ENCODE results near the gene RERE.

The RERE gene

DNA sequence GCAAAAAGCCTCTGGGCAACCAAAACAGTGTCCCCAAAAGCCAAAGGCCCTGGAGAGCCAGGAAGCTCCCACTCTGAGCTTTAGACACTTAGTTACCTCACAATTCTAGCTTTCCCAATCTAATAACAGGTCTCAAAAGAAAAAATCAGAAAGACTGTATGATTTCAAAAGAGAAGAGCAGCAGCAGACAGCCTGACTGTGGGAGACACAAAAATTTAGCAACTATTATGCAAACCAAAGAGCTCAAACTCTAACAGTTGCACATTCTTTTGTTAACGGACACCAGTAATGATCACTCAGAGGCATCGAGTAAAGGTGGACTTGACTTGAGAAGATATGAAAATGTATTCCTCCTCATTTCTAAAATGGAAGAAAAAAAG, 339.5 kb downstream of the RERE start:
- no peak overlapping the region for H3K4me3 ChIP-seq (ENCODE audit: low read length)
- no peaks in the 10 kb centered on the region for H4K20me1 ChIP-seq (ENCODE audit: control insufficient read depth, insufficient read depth, low read depth, low read length)
- no peaks in the 10 kb centered on the region for H3K9me3 ChIP-seq (ENCODE audit: control insufficient read depth, insufficient read depth, low read length)
- no peak overlapping the region for H3K27ac ChIP-seq (ENCODE audit: low read depth, low read length)
- 0 out of 2 replicates have a peak, but pooled peaks cover 7% of the 10 kb centered on the region for H3F3A ChIP-seq (ENCODE audit: control insufficient read depth, insufficient read depth)
- peaks cover 36% of the 10 kb centered on the region for H3K79me2 ChIP-seq (ENCODE audit: control insufficient read depth, low read length)
- H3K36me3 ChIP-seq (ENCODE audit: control insufficient read depth, low read length): no peaks in the 10 kb centered on the region
- H3K4me1 ChIP-seq (ENCODE audit: control insufficient read depth, low read length): peaks cover 44% of the 10 kb centered on the region
- no peaks in the 10 kb centered on the region for H3K27me3 ChIP-seq (ENCODE audit: control insufficient read depth, low read length)
- H3K9me2 ChIP-seq (replicated peaks; ENCODE audit: control insufficient read depth, low read length): no peaks in the 10 kb centered on the region
- no peak overlapping the region for H3K4me2 ChIP-seq (ENCODE audit: low read length)
- TF ChIP-seq EZH2phosphoT487 (IDR thresholded peaks at IDR 0.05; ENCODE audit: borderline replicate concordance, low read length) (no peak), CTCF (IDR thresholded peaks at IDR 0.05; ENCODE audit: low read depth, low read length, poor library complexity, severe bottlenecking) (no peak)

DNA sequence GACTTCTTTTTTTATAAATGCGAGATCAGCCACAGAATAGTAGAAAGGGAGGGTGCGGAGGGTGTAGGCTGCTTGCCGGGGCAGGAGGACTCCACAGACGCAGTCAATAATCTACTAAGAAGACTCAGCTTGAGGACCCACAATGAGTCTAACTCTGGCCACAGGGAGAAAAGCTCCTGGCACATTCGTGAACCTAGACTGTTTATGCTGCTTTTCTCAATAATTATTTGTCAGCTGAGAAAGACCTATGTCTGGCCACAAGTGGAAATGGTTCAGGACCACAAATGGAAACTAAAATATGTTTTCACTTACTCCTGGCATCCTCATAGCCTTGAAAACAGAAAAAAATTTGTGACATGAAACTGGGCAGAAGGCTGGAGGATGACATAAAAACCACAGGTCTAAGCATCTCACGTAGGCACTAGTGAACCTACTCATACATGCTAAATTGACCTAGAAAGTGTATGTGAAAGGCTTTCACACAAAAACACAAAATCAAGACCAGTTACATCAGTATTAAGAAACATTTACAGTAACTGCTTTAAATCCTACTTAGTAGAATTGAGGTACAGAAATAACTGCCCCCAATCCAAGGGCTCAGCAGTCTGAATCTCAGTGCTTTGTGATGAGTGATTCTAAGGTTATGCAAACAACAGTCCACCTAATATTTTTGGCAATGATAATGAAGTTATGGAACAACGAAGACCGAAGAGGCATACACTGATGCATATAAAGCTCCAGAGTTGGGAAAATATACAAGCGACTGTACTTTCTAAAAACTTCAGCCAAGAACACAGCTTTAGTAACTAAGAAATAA, 340.1 kb downstream of the RERE start:
- Histone ChIP-seq H3K4me3 (ENCODE audit: low read length) (no peak overlapping the region), H3K4me1 (ENCODE audit: control insufficient read depth, low read length) (peaks cover 50% of the 10 kb centered on the region)

GRCh38 chr1:8476006-8476405, 341.4 kb downstream of the RERE start:
- 0 out of 2 replicates have a peak, but pooled peaks cover 7% of the 10 kb centered on the region for H3F3A ChIP-seq (ENCODE audit: control insufficient read depth, insufficient read depth)
- H3K9me3 ChIP-seq (ENCODE audit: control insufficient read depth, insufficient read depth, low read length): no peaks in the 10 kb centered on the region
- H3K27ac ChIP-seq (ENCODE audit: low read depth, low read length): no peak overlapping the region
- H3K4me1 ChIP-seq (ENCODE audit: control insufficient read depth, low read length): peaks cover 54% of the 10 kb centered on the region
- H4K20me1 ChIP-seq (ENCODE audit: control insufficient read depth, insufficient read depth, low read depth, low read length): no peaks in the 10 kb centered on the region
- no peak overlapping the region for H3K4me3 ChIP-seq (ENCODE audit: low read length)
- TF ChIP-seq CTCF (IDR thresholded peaks at IDR 0.05; ENCODE audit: low read depth, low read length, poor library complexity, severe bottlenecking): no peak
- TF ChIP-seq EZH2phosphoT487 (IDR thresholded peaks at IDR 0.05; ENCODE audit: borderline replicate concordance, low read length): no peak
- H3K36me3 ChIP-seq (ENCODE audit: control insufficient read depth, low read length): no peaks in the 10 kb centered on the region
- H3K27me3 ChIP-seq (ENCODE audit: control insufficient read depth, low read length): no peaks in the 10 kb centered on the region
- peak overlapping the region; percentile 16 for H3K4me2 ChIP-seq (ENCODE audit: low read length)
- peaks cover 40% of the 10 kb centered on the region for H3K79me2 ChIP-seq (ENCODE audit: control insufficient read depth, low read length)
- H3K9me2 ChIP-seq (replicated peaks; ENCODE audit: control insufficient read depth, low read length): no peaks in the 10 kb centered on the region

More for the DNA sequence above, 340.1 kb downstream of the RERE start:
- Histone ChIP-seq H4K20me1 (ENCODE audit: control insufficient read depth, insufficient read depth, low read depth, low read length) (no peaks in the 10 kb centered on the region), H3K4me2 (ENCODE audit: low read length) (no peak overlapping the region), H3K9me2 (replicated peaks; ENCODE audit: control insufficient read depth, low read length) (no peaks in the 10 kb centered on the region), H3F3A (ENCODE audit: control insufficient read depth, insufficient read depth) (0 out of 2 replicates have a peak, but pooled peaks cover 7% of the 10 kb centered on the region), H3K9me3 (ENCODE audit: control insufficient read depth, insufficient read depth, low read length) (no peaks in the 10 kb centered on the region), H3K27ac (ENCODE audit: low read depth, low read length) (no peak overlapping the region), H3K79me2 (ENCODE audit: control insufficient read depth, low read length) (peaks cover 40% of the 10 kb centered on the region), H3K27me3 (ENCODE audit: control insufficient read depth, low read length) (no peaks in the 10 kb centered on the region), H3K36me3 (ENCODE audit: control insufficient read depth, low read length) (no peaks in the 10 kb centered on the region)
- TF ChIP-seq EZH2phosphoT487 (IDR thresholded peaks at IDR 0.05; ENCODE audit: borderline replicate concordance, low read length) (no peak), CTCF (IDR thresholded peaks at IDR 0.05; ENCODE audit: low read depth, low read length, poor library complexity, severe bottlenecking) (no peak)
